B cell (primary cell): ENCODE measurements around the gene VPS41. TPM values are rescaled to one million over a fixed set of nuclear protein-coding genes. Genes with fewer than 3 reads are reported as not detected.

Experiments used
- ATAC-seq: fragments of 200-7000 bp; cut with Tn5 transposase; one replicate; pipeline ENCODE4 v1.10.0; 2021; ENCODE audit warnings: low read depth, mild to moderate bottlenecking, moderate number of reproducible peaks, moderate library complexity
- CTCF ChIA-PET: fragments of 350-600 bp; sonication (Branson Sonifier 250); formaldehyde crosslinking; loops from one replicate; lab custom pipeline; 2021; ENCODE audit warnings: antibody characterized with exemption, inconsistent platforms; lab: Charles Lee
- POLR2A ChIA-PET: fragments of 350-600 bp; sonication (Branson Sonifier 250); formaldehyde crosslinking; loops from one replicate; lab custom pipeline; 2021; ENCODE audit warnings: antibody characterized with exemption; lab: Charles Lee
- DNase-seq: peaks from one replicate; pipeline ENCODE4 v3.0.0; 2013
- H2AFZ ChIP-seq: 2 replicates; pipeline ENCODE4 v1.6.1; 2012; ENCODE audit warnings: mild to moderate bottlenecking, low read depth, low read length; ENCODE audit not compliant: insufficient read depth, poor library complexity, severe bottlenecking
- H3K27ac ChIP-seq, 2 donors: 1 replicate in 1 of 2; 2 replicates in 1 of 2; pipeline ENCODE4 v1.5.1; 2012 to 2013; ENCODE audit warnings: low read length in 2 of 2, mild to moderate bottlenecking in 2 of 2, moderate library complexity in 1 of 2
- H3K27me3 ChIP-seq, 4 experiments: fragments of 200-600 bp in 1 of 4; sonication (generic) in 1 of 4; replicated peaks in 1 of 4; 1 replicate in 2 of 4; 2 replicates in 2 of 4; pipeline versions ENCODE4 v1.6.1 to v1.7.0; 2013 to 2016; ENCODE audit warnings: low read length in 3 of 4, mild to moderate bottlenecking in 2 of 4, mixed read lengths in 1 of 4, moderate library complexity in 1 of 4; ENCODE audit not compliant: insufficient read depth in 4 of 4, control insufficient read depth in 3 of 4; ENCODE audit errors: control extremely low read depth in 1 of 4
- H3K36me3 ChIP-seq, 2 experiments: replicated peaks in 1 of 2; 1 replicate in 1 of 2; 2 replicates in 1 of 2; pipeline versions ENCODE4 v1.6.1 to v1.7.1; 2013; ENCODE audit warnings: low read length in 1 of 2; ENCODE audit not compliant: insufficient read depth in 2 of 2, control insufficient read depth in 1 of 2; ENCODE audit errors: control extremely low read depth in 1 of 2, extremely low read depth in 1 of 2
- H3K4me1 ChIP-seq, 2 donors: fragments of 200-600 bp in 1 of 2; sonication (generic) in 1 of 2; 1 replicate in 1 of 2; 2 replicates in 1 of 2; pipeline versions ENCODE4 v1.5.1 to v1.6.1; 2013 to 2017; ENCODE audit warnings: low read length in 2 of 2; ENCODE audit not compliant: control insufficient read depth in 2 of 2, insufficient read depth in 2 of 2
- H3K4me2 ChIP-seq: replicated peaks from 2 replicates; pipeline ENCODE3; 2012; ENCODE audit warnings: mild to moderate bottlenecking, low read depth, low read length; ENCODE audit not compliant: poor library complexity, severe bottlenecking
- H3K4me3 ChIP-seq, 5 experiments: fragments of 200-600 bp in 1 of 5; sonication (generic) in 1 of 5; 1 replicate in 3 of 5; 2 replicates in 2 of 5; pipeline versions ENCODE4 v1.5.1 to v1.7.0; 2011 to 2016; ENCODE audit warnings: low read length in 4 of 5, mild to moderate bottlenecking in 4 of 5, low read depth in 2 of 5, control low read depth in 1 of 5, moderate library complexity in 1 of 5; ENCODE audit not compliant: insufficient read depth in 1 of 5; ENCODE audit errors: control extremely low read depth in 1 of 5, extremely low read depth in 1 of 5
- H3K79me2 ChIP-seq: fragments of 200-600 bp; sonication (generic); one replicate; pipeline ENCODE4 v1.6.0; 2016; ENCODE audit warnings: low read length; ENCODE audit not compliant: control insufficient read depth, insufficient read depth
- H3K9ac ChIP-seq: fragments of 200-600 bp; sonication (generic); 2 replicates; pipeline ENCODE4 v1.6.1; 2017; ENCODE audit warnings: mild to moderate bottlenecking, low read length, moderate library complexity
- H3K9me3 ChIP-seq, 3 donors: one replicate each; pipeline versions ENCODE4 v1.6.1 to v1.7.1; 2013; ENCODE audit warnings: low read length in 2 of 3; ENCODE audit not compliant: control insufficient read depth in 2 of 3, insufficient read depth in 1 of 3; ENCODE audit errors: control extremely low read depth in 1 of 3
- H4K20me1 ChIP-seq: 2 replicates; pipeline ENCODE4 v1.6.0; 2012; ENCODE audit warnings: mild to moderate bottlenecking, low read length; ENCODE audit not compliant: insufficient read depth, control insufficient read depth, poor library complexity, severe bottlenecking
- H3K27ac Mint-ChIP-seq: one replicate; pipeline ENCODE4 v1.8.0; 2021; ENCODE audit warnings: mixed read lengths
- H3K27me3 Mint-ChIP-seq: one replicate; pipeline ENCODE4 v1.8.0; 2021; ENCODE audit warnings: mixed read lengths
- H3K4me1 Mint-ChIP-seq: one replicate; pipeline ENCODE4 v1.8.0; 2021; ENCODE audit warnings: mixed read lengths
- H3K4me3 Mint-ChIP-seq: one replicate; pipeline ENCODE4 v1.8.0; 2021; ENCODE audit warnings: mixed read lengths
- H3K9me3 Mint-ChIP-seq: one replicate; pipeline ENCODE4 v1.8.0; 2022; ENCODE audit warnings: mixed read lengths; ENCODE audit not compliant: insufficient read depth
- EZH2 ChIP-seq: IDR thresholded peaks from 2 replicates; pipeline ENCODE4 v1.6.1; 2012; ENCODE audit warnings: borderline replicate concordance, low read depth, mild to moderate bottlenecking, moderate library complexity, low read length; ENCODE audit not compliant: insufficient read depth, poor library complexity, severe bottlenecking
- WGBS: methylation state at CpG from one replicate; pipeline ENCODE4 v1.1.5; 2013; ENCODE audit warnings: missing lambda C conversion rate; ENCODE audit not compliant: insufficient coverage; 5-methylcytosine and 5-hydroxymethylcytosine counted together
- intact Hi-C: fragments of 100-400 bp; cut with micrococcal nuclease; formaldehyde crosslinking; loops from one replicate; pipeline ENCODE4 v1.10.0; 2022
- polyA plus RNA-seq: library from polyadenylated mRNA; depleted of rRNA; stranded (reverse); fragments of >200 nt; gene quantifications from 2 replicates; pipeline ENCODE4 v1.2.3, GENCODE V29; 2012
- total RNA-seq, 2 donors: library from RNA; stranded (reverse); fragments of 120-200 nt in 1 of 2; gene quantifications; 1 replicate in 1 of 2; 2 replicates in 1 of 2; pipeline versions ENCODE4 v1.2.3 to v1.2.4, GENCODE V29; 2013 to 2022
- TF ChIP-seq, protein P1 (sequence below): fragments of 200-600 bp; IDR thresholded peaks from one replicate; pipeline ENCODE4 v1.8.0; 2022; ENCODE audit warnings: antibody characterized with exemption, mild to moderate bottlenecking

VPS41 gene
- total and polyA plus RNA-seq, 2 donors (not counting 1 experiment from before 2014, with no cell fraction given) = 9.3 to 114 TPM

DNA sequence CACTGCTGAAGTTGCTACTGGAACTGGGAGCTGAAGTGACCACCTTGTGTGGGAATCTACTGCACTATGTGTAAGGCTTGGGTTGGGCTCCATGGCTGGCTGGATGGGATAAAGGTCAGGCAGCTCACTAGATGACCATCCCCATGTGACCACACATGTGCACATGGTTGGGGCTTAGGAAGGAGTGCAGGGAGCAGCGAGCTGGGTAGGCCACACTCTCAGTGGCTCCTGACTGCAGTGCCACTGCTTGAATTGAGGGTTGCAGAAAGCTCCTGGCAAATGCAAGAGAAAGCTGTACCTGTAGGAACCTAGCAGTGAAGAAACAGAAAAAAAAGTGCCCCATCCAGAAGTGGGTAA, 230.3 kb downstream of the VPS41 start:
- intact Hi-C loops = no loop called here
- WGBS = 93% methylated on average over 1 of the region's 1 CpG

DNA sequence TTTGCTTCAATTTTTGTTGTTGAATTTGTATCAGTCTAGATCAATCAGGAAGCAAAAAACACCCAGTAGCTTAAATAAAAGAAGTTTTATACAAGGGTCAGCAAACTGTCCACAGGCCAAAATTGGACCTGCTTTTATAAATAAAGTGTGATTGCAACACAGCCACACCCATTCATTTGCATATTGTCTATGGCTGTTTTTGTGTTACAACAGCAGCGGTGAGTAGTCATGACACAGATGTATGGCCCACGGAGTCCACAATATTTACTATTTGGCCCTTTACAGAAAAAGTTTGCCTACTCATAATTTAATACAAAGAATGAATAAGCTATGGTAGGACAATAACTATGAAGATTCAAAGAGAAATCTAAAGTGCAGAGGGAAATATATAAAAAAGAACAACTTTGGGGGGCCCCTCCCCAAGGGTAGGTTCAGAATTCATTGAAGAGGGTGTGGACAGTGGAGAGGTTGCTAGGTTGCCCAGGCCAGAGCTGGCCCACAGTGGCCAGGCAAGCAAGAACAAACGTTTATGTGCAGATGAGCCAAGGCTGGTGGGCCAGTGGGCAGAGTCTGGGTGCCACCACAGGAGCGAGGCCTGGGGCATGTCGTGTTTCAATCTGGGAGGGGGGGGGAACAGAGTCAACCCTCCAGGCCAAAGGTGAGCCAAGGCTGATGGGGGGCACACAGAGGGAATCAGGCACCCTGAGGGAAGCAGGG, 230.9 kb downstream of the VPS41 start:
- ATAC-seq (no peak), DNase-seq (no peak)
- Histone ChIP-seq H3K79me2 (no peaks in the 10 kb centered on the region), H3K4me1 (no peaks in the 10 kb centered on the region), H4K20me1 (no peaks in the 10 kb centered on the region), H2AFZ (no peak overlapping the region), H3K9ac (no peak overlapping the region), H3K9me3 (peaks cover 0 to 5% (median 0%) of the 10 kb centered on the region in 3 donors), H3K27ac (no peak overlapping the region), H3K4me2 (no peak overlapping the region), H3K4me3 (no peak overlapping the region), H3K27me3 (no peaks in the 10 kb centered on the region), H3K36me3 (no peaks in the 10 kb centered on the region)
- CTCF ChIA-PET = no interaction called here
- POLR2A ChIA-PET = no interaction called here
- Mint-ChIP-seq H3K27me3 (peaks cover 13% of the 10 kb centered on the region), H3K4me1 (no peaks in the 10 kb centered on the region), H3K4me3 (no peak overlapping the region), H3K27ac (no peak overlapping the region), H3K9me3 (no peaks in the 10 kb centered on the region)
- intact Hi-C loops = no loop called here
- whole genome bisulfite sequencing = 94% methylated on average over 3 of the region's 5 CpGs
- TF ChIP-seq, protein P1, sequence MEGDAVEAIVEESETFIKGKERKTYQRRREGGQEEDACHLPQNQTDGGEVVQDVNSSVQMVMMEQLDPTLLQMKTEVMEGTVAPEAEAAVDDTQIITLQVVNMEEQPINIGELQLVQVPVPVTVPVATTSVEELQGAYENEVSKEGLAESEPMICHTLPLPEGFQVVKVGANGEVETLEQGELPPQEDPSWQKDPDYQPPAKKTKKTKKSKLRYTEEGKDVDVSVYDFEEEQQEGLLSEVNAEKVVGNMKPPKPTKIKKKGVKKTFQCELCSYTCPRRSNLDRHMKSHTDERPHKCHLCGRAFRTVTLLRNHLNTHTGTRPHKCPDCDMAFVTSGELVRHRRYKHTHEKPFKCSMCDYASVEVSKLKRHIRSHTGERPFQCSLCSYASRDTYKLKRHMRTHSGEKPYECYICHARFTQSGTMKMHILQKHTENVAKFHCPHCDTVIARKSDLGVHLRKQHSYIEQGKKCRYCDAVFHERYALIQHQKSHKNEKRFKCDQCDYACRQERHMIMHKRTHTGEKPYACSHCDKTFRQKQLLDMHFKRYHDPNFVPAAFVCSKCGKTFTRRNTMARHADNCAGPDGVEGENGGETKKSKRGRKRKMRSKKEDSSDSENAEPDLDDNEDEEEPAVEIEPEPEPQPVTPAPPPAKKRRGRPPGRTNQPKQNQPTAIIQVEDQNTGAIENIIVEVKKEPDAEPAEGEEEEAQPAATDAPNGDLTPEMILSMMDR = no peak
- no peak for TF ChIP-seq EZH2

More for the DNA sequence above, 230.3 kb downstream of the VPS41 start:
- Mint-ChIP-seq H3K27me3 (peaks cover 14% of the 10 kb centered on the region), H3K4me1 (no peaks in the 10 kb centered on the region), H3K4me3 (no peak overlapping the region), H3K9me3 (no peaks in the 10 kb centered on the region), H3K27ac (no peak overlapping the region)
- Histone ChIP-seq H3K4me3 (no peak overlapping the region), H3K4me2 (no peak overlapping the region), H3K9me3 (peaks cover 0 to 5% (median 0%) of the 10 kb centered on the region in 3 donors), H3K36me3 (no peaks in the 10 kb centered on the region), H3K27me3 (no peaks in the 10 kb centered on the region), H3K27ac (no peak overlapping the region), H4K20me1 (no peaks in the 10 kb centered on the region), H3K4me1 (no peaks in the 10 kb centered on the region), H3K79me2 (no peaks in the 10 kb centered on the region), H3K9ac (no peak overlapping the region), H2AFZ (no peak overlapping the region)
- POLR2A ChIA-PET = no interaction called here
- CTCF ChIA-PET = no interaction called here
- no peak for ATAC-seq
- DNase-seq = no peak
- TF ChIP-seq EZH2 = no peak
